Progenitor cell of endocrine pancreas (in vitro differentiated cells): Measurements from ENCODE around the gene TCP11L2. TPM values are rescaled to one million over a fixed set of nuclear protein-coding genes. Genes with fewer than 3 reads are reported as not detected.

ENCODE experiments used
- DNase-seq: peaks from one replicate; pipeline ENCODE4 v3.0.0; 2021; ENCODE audit warnings: low spot score; ENCODE audit not compliant: unreplicated experiment
- H3K27ac Mint-ChIP-seq: 2 replicates; pipeline ENCODE4 v1.8.0; 2021; ENCODE audit warnings: mild to moderate bottlenecking, moderate library complexity, mixed read lengths
- H3K27me3 Mint-ChIP-seq: 2 replicates; pipeline ENCODE4 v1.8.0; 2021; ENCODE audit warnings: mixed read lengths
- H3K36me3 Mint-ChIP-seq: 2 replicates; pipeline ENCODE4 v1.8.0; 2022; ENCODE audit warnings: mixed read lengths; ENCODE audit not compliant: insufficient read depth
- H3K4me1 Mint-ChIP-seq: 2 replicates; pipeline ENCODE4 v1.8.0; 2021; ENCODE audit warnings: low read depth, mixed read lengths
- H3K4me3 Mint-ChIP-seq: 2 replicates; pipeline ENCODE4 v1.8.0; 2021; ENCODE audit warnings: low read depth, mild to moderate bottlenecking, moderate library complexity, mixed read lengths
- H3K9me3 Mint-ChIP-seq: 2 replicates; pipeline ENCODE4 v1.8.0; 2021; ENCODE audit warnings: low read depth, mixed read lengths
- total RNA-seq: library from RNA; stranded (reverse); gene quantifications from 2 replicates; pipeline ENCODE4 v1.2.1, GENCODE V29; 2021
- TF ChIP-seq, protein P1 (sequence below): fragments of 200-600 bp; sonication (generic); IDR thresholded peaks from one replicate; pipeline ENCODE4 v1.5.0; 2021; ENCODE audit warnings: antibody characterized with exemption, mild to moderate bottlenecking; ENCODE audit not compliant: unreplicated experiment

Gene TCP11L2
- total RNA-seq, 1 donor from 2014 or later = 16.1 TPM

DNA sequence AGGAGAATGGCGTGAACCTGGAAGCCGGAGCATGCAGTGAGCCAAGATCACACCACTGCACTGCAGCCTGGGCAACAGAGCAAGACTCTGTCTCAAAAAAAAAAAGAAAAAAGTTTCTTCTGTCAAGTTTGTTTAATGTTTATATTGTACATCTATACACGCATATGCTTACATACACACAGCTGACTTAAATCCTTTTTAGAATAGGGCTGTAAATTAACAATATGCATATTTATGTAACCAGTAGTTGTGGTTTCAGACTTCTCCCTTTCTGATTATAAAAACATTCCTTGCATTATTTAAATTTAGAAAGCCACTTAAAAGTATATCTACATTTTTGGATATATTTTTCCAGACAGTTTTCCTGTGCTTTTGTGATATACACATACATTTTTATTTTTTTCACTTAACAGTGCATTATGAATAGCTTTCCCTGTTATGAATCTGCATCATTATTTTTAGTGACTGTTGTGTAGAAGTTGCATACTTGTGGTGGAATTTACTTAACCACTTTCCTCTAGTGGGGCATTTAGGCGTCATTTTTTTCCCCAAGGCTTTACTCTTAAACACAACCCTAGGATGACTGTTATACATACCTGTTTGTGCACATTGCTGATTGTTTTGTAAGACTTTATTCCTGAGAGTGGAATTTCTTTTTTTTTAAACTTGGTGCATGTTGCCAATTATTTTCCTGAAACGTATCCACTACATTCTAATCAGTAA, 84.4 kb downstream of the TCP11L2 start:
- no peak overlapping the region for H3K4me3 Mint-ChIP-seq
- TF ChIP-seq, protein P1, sequence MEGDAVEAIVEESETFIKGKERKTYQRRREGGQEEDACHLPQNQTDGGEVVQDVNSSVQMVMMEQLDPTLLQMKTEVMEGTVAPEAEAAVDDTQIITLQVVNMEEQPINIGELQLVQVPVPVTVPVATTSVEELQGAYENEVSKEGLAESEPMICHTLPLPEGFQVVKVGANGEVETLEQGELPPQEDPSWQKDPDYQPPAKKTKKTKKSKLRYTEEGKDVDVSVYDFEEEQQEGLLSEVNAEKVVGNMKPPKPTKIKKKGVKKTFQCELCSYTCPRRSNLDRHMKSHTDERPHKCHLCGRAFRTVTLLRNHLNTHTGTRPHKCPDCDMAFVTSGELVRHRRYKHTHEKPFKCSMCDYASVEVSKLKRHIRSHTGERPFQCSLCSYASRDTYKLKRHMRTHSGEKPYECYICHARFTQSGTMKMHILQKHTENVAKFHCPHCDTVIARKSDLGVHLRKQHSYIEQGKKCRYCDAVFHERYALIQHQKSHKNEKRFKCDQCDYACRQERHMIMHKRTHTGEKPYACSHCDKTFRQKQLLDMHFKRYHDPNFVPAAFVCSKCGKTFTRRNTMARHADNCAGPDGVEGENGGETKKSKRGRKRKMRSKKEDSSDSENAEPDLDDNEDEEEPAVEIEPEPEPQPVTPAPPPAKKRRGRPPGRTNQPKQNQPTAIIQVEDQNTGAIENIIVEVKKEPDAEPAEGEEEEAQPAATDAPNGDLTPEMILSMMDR = no peak
- no peaks in the 10 kb centered on the region for H3K27me3 Mint-ChIP-seq
- H3K9me3 Mint-ChIP-seq = peaks cover 11% of the 10 kb centered on the region
- H3K4me1 Mint-ChIP-seq = no peaks in the 10 kb centered on the region
- H3K27ac Mint-ChIP-seq = no peak overlapping the region
- peaks cover 14% of the 10 kb centered on the region for H3K36me3 Mint-ChIP-seq
- no peak for DNase-seq

DNA sequence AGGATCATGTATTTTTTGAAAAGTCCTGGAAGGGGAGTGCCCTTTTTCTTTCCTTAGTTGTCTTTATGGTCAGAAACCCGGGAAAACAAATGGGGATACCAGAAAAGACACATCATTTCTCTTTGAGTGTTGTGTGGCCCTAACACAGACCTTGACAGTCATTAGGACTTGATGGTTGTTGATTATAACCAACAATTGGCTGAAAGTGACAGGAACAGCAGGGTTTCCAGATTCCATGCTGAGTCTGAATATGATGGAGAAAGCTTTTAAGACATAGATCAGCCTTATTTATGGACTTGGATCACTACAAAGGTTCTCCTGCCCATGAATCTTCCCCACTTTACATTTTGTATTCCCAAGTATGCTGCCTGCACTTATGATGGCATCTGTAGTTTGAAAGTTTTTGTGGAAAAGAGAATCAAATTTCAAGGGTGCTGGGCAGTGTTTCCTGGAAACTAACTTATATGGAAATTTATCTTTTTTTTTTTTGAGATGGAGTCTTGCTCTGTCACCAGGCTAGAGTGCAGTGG, 85.4 kb downstream of the TCP11L2 start:
- no peak for DNase-seq
- Mint-ChIP-seq H3K4me3 (no peak overlapping the region), H3K4me1 (no peaks in the 10 kb centered on the region), H3K36me3 (peaks cover 6% of the 10 kb centered on the region), H3K9me3 (peaks cover 5% of the 10 kb centered on the region), H3K27me3 (no peaks in the 10 kb centered on the region), H3K27ac (no peak overlapping the region)
- TF ChIP-seq, protein P1 = no peak

DNA sequence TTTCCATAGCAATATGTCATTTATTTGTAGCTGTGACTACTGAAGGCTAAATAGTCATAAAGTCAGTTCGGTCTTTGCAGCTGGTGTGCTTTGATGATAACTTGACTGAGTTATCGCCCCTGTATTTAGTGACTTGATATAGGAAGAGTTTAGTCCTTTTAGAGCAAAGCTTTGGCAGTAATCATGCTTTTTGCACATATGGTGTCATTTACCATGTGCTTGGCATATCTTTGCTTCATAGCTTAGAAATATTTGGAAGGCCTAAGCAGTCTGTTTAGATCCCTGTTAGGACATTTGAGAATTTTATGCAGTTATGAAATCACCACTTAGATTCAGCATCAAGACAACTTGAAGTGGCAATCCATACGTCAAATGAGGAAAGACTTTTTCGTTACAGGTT, 86.6 kb downstream of the TCP11L2 start:
- DNase-seq = no peak
- Mint-ChIP-seq H3K4me3 (no peak overlapping the region), H3K36me3 (peaks cover 1% of the 10 kb centered on the region), H3K27ac (no peak overlapping the region), H3K9me3 (no peaks in the 10 kb centered on the region), H3K4me1 (no peaks in the 10 kb centered on the region), H3K27me3 (no peaks in the 10 kb centered on the region)
- TF ChIP-seq, protein P1 = no peak

DNA sequence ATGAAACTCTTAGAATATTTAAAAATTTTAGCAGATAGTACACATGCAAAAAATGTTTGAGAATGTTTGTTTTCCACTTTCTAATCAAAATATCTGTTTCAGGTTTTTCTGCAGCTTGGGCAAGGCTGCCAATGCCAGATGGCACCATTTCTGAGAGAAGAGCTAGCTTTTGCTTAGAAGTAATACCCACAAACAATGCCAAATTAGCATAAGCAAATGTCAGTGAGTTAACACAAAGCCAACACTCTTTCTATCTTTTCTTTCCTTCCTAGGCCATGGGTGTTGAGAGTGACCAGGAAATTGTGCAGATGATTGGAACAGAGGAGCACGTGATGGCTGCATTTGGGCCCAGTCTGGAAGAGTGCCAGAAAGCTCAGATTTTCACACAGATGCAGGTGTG, 90.2 kb downstream of the TCP11L2 start:
- peaks cover 7% of the 10 kb centered on the region for H3K9me3 Mint-ChIP-seq
- no peak for DNase-seq
- H3K27me3 Mint-ChIP-seq = no peaks in the 10 kb centered on the region
- no peak overlapping the region for H3K4me3 Mint-ChIP-seq
- H3K4me1 Mint-ChIP-seq = no peaks in the 10 kb centered on the region
- peaks cover 26% of the 10 kb centered on the region for H3K36me3 Mint-ChIP-seq
- H3K27ac Mint-ChIP-seq = no peak overlapping the region
- TF ChIP-seq, protein P1 = no peak

Other genes with a start within 250 kb of the TCP11L2 start
- 7.6 and 9.7 TPM in 2 replicates for gene NUAK1, start 163.8 kb upstream of the TCP11L2 start, total RNA-seq
- gene CKAP4, start 54.7 kb upstream of the TCP11L2 start, total RNA-seq = 102 and 107 TPM in 2 replicates
- gene POLR3B, start 55.0 kb downstream of the TCP11L2 start, total RNA-seq = 11.8 and 12.3 TPM in 2 replicates